Esophagus mucosa (tissue), 1 donor: ENCODE measurements around the gene CHERP. TPM values are rescaled to one million over a fixed set of nuclear protein-coding genes. Genes with fewer than 3 reads are reported as not detected.

Source experiments
- ATAC-seq: fragments of 200-7000 bp; cut with Tn5 transposase; one replicate; pipeline ENCODE4 v1.9.1; 2020
- total RNA-seq: library from RNA; stranded (reverse); gene quantifications from one replicate; pipeline ENCODE4 v1.2.4, GENCODE V29; 2023
- donor health status: DM: yes; HTN: yes; CAD: no.

CHERP gene
- total RNA-seq, 1 donor from 2014 or later: 17.7 TPM

DNA sequence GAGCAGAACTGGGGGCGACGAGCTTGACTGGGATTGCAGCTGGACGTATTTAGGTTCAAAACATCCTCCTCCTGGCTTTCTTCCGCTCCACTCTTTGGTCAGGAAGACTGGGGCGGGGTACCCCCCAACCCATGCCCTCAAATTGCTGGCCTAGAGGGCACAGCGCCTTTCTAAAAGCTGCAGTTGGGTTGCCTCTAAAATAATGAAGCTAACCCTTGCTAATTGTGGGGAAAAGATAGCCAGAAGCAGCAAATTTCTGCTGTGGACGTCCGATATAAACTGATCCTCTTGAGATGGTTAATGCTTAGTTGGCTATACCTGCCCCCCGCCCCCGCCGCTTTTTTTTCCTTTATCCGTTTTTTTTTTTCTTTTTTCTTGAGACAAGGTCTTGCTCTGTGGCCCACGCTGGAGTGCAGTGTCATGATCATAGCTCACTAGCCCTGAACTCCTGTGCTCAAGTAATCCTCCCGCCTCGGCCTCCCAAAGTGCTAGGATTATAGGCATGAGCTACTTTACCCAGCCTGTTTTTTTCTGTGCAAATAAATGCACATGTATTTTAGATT is 754 bp upstream of the CHERP start:
- ATAC-seq: no peak

DNA sequence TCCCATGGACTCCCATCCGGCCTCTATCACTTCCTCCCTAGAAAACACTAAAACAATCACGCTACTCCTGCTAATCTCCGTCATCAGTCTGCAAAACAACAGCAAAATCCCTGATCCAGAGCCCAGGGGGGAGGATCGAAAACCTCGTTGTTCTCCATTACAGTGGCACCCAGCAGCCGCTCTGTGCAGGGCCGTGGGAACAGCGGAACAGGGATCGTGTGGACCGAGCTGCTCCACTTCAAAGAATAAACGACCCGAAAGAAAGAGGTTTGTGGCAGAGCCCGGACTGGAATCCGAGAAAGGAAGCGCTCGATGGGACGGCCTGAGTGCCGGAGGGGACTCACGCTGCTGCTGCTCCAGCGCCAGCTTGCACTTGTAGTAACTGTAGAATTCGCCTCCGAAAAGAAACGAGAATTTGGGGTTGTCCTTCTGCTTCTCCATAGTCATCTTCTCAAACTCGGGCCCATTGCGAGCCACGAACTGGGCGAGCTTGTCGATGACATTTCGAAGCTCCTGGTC is 652 bp downstream of the CHERP start:
- peak; percentile 2 for ATAC-seq

DNA sequence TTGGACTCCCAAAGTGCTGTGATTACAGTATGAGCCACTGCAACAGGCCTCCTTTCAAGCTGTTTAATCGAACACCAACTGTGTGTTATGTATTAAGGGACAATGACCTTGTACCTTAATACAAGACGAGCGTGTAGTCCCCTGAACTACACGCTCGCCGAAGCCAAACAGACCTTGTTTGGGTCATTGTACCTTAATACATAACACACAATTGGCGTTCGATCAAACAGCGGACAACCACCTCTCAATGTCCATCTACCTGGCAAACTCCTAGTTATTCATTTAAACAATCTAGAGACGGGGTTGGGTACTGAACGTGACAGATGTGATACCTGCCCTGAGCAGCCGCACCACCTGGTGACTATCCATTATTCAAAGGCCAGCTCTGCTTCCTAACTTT is 1.3 kb downstream of the CHERP start:
- no peak for ATAC-seq

DNA sequence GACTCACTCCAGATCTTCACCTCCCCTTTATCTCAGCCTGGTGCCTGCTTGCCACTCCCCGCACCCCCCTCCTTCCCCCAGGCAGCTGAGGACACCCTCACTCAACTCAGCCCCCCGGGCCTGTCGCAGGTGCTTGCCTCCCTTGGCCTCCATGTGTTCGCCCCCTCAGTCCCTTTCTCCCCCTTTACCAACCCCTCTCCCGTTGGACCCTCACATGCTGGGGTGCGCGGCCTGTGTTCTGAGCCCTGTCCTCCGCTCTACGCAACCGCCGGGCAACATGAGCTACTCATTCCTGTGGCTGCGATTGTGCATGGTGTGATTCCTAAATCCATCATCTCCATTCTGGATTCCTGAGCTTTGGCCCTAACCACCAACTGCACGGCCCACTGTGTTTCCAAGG is 5.1 kb downstream of the CHERP start:
- ATAC-seq: no peak

DNA sequence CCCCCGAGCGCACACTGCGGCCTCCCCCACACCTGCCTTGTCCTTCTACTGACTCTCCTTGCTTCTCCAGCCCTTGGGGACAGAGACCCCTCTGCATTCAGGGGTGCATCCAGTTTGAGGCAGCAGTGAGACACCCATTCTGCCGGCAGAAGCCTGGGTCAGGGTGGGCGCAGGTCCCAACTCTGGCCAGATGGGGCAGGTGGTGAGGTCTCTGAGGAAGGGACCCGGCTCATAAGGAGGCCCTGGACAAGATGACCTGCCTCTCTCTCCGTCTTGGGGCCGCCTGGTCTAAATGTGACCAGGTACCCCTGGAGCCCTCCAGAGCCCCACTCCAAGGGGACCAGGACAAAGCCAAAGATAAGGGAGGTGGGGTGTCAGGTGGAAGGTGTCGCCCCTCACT is 6.1 kb downstream of the CHERP start:
- ATAC-seq: no peak

DNA sequence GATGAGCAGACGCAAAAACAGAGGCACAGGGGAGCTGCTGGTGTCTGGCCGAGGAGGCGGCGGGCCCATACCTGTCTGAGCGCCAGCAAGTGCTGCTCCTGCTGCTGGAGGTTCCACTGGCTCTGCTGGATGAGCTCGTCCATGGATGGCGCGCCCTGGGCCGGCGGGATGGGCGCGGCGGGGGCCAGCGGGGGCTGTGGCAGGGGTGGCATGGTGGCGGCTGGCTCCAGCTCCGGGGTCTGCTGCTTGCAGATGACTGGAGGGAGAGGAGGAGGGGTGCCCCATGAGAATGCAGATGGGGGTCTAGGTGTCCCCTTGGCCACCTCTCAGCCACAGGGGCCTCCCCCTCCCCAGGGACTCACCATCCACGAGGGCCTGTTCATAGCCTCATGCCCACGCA is 6.9 kb downstream of the CHERP start:
- no peak for ATAC-seq

DNA sequence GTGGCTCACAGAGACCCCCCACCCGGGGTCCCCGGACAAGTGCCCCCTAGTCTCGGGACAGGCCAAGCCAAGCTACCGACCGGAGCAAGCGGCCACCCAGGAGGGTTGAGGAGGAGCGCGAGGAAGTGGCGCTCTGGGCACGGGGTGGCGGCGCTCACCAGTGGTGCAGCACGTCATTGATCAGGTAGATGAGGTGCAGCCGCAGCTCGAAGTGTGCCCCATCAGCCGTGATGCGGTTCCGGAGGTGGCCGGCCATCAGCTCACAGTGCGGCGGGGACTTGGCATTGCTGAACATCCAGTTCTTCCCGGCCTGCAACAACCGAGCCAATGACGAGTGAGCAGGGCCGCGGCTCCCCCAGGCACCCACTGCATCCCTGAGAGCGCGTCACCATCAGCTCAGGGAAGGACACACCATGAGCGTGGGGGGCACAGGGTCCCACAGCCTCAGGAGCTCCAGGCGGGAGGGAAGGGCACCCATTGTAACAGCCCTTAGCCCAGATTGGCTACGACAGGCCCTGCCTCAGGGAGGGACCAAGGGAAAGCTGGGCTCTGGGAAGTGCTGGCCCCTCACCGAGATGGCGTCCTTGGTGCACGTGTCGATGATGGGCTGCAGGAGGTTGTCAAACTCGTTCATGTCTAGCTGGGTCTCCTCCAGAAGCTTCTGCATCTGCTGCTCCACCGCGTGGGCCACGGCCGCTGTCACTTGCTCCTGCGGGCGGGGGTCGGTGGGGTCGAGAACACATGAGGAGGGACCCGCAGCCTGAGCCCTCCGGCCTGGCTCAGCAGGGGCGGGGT is 9.6 kb downstream of the CHERP start:
- no peak for ATAC-seq

DNA sequence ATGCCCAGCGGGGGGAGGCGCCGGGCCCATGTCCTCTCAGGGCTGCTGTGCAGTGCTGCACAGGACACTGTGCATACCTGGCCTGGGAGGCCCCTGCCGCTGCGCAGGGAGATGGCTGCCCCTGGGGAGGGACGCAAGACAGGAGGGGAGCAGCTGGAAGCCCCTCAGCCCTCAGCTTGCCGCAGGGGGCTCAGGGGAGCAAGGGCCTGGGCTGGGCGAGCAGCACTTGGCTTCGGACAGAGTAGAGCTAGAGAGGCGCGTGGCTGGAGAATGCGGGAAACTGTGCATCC is 10.9 kb downstream of the CHERP start:
- ATAC-seq: no peak

DNA sequence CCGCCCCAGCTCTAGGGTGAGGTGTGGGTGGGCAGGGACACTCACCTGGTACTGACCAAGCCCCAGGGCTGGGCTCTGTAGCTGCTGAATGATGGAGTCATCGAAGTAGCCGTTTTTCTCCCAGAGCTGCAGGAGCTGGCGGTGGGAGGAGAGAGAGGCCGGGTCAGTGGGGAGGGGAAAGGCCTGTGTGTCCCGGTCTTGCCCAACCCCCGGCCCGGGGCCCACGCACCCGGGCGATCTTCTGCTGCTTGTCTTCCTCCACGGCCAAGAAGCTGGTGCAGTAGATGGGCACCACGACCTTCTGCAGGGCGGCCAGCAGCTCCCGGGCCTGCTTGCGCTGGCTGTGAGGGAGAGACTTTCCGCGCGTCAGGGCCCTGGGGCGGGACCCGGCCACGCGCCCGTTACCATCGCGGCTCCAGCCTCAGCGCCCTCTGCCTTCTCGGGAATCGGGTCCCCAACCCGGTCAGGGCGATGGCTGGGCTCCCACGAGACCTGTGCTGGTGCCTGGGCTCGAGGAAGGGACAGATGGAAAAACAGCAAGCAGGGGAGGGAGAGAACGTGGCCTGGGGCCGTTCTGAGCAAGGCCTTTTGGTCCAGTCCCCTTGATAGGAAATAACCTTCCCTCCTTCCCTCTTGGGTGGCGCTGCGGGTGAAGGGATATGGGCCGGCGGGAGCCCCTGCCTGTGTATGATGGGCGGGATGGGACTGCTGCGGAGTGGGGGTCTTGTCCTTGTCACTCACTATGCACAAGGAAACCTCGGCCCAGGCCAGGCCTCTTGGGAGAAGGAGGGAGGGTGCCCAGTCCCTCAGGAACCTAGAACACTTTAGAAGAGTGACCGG is 11.5 kb downstream of the CHERP start:
- ATAC-seq: no peak

DNA sequence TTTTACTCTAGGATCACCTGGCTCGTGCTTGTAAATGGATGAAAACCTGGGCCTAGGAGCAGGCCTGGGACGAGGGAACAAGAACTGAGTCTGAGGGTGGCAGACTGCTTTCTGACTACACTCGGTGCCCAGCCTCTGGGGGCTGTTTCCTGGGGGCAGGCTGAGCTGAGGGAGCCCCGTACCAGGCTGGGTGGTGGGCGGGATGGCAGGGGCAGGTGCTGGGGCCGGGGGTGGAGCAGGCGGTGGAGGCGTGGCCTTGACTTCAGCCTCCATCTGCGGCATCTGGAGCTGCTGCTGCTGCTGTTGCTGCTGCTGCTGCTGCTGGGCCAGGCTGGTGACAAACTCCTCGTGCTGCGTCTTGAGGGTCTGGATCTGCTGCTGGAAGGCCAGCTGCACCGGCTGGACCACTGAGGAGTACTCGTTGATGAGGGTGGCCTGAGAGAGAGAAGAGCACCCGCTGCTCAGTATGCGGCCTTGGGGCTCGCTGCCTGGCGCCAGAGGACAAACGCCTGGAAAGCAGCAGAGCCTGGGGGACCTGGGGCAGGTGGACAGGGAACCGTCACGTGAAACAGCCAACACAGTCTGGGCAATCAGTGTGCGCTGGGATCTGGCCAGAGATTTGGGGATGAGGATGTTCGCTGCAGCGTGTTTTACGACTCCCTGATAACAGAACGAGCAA is 12.6 kb downstream of the CHERP start:
- ATAC-seq: no peak

DNA sequence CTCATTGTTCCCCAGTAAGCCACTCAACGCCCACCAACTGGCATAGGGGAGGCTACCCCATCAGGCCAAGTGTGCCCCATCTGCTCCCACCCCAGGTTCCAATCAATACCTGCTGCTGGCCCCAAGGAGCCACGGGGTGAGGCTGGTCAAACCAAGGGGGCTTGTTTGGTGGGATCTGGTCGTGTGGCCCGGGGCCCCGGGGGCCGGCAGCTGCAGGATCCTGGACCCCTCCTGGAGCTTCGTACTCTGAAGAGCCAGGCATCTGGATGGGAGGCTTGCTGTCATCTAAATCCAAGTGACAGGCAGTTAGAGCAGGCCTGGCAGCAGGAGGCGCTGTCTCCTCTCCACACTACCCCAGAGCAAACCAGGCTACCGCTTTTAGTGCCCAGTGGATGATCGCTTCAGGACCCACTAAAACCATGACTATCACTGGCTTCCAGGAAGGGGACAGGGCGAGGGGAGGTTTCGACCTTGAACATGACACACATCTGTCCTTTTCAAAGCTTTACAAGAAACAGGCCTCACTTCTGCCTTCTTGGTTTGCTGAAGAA is 14.2 kb downstream of the CHERP start:
- ATAC-seq: peak; percentile 3

DNA sequence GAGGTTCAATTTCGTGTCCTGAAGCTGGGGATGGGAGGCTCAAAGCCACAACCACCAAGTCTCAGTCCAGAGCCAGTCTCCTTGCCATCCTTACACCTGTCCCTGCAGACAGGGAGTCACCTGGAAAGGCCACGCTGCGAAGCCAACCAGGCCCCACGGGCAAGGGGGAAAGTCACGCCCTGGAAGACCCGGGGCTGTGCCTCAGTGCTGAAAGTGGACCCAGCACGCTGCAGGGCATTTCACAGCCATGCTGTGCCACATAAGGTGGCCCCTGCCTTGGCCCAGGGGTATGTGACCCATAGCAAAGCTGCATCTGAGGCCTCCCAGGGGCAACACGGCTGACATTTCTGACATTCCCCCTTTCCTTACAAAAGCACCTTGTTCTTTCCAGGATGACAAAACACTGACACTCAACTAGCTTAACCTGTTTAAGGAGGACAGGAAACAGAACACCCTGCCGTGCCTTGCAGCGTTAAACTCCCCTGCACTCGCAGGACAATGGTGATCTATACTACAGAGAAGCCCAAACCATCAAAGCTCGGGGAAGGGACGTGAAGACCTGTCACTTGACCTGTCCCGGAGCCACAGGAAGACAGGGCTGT is 14.8 kb downstream of the CHERP start:
- ATAC-seq: peak; percentile 18

DNA sequence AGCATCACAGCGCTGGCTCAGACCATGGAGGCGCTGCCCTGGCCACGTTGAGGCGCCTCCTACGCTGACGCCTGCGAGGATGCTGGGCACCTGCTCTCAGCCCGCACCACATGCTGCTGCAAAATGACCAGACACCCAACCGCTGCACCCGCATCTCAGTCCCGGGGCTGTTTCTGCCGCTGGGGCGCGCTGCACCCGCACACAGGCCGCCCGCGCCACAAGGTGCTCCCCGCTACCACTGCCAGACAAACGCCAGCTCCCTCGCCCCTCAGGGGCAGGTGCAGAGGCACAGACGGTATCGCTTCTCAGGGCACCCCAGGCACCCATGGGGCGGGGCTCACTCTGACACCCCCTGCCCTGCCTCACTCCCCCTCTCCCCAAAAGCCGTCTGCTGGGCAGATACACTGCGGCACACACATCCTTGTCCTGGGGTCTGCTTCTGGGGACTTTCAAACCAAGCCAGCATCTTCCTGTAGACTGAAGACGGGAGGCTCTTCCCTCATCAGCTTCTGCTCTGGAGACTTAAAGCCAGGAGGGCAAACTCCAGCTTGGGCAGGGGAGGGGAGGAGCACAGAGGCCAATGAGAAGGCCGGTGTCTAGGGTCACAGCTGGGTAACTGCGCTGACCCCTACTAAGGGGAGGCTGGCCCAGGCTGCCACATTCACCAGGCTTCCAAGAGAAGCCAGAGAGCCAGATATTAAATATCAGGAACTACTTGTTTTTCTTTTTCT is 16.3 kb downstream of the CHERP start:
- ATAC-seq: no peak

DNA sequence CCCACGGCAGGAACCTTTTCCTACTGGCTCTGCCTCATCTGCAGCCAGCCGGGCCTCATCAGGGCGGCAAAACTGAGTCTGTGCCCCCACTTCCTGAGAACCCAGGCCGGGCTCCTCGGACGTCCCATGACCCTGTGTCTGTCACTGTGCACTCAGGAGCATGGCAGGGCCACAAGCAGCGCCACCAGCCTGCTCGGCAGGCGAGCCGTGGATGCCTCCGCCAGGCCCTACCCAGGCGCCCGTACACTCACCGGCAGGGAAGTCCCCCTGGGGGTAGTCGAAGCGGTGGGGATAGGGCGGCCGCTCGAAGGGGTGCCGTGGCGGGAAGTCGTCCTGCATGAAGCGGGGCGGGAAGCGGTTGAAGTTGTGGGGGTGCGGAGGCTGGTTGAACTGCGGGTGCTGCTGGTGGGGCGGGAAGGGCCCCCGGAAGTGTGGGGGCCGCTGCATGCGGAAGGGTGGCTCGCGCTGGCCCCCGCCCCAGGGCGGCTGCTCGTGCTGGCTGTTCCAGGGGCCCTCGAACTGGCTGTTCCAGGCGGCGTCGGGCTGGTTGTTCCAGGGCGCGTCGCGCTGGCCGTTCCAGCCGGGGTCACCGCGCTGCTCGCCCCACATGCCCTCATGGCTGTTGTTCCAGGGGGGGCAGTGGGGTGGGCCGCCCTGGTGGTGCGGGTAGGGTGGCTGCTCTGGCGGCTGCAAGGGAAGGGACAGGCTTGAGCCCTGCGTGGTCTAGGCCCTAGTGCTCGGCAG is 17.1 kb downstream of the CHERP start:
- no peak for ATAC-seq

DNA sequence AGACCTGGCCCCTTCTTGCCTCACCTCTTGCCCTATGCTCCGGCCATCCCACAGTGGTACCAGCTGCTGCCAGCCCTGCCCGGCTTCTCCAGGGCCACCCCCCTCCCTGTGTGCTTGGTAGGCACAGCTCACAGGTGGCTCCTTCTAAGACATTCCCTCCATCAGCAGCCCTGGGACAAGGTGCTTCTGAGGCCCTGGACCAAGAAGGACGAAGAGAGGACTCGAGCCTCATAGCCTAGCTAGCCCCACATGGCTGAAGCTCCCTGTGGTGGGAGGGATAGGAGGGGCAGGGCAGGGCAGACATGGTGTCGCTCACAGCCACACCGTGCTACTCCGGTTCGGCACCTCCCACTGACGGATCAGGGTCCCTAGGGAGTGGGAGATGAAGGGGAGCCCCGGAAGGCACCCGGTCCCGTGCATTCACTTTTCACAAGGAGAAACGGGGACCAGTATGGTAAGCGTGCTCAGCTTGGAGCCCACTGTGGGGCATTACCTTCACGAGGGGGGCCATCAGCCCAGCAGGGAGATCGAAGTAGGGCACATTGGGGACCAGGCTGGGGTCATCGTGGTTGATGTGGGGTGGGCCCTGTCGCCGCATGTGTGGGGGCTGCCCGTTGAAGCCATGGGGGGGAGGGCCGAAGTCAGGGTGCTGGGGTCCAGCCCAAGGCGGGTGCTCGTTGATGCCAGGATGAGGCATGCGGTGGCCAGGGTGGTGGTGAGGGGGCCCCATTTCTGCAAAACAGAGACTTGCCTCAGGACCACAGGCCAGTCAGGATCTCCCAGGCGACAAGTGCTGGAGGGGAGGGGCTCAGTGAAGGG is 19.5 kb downstream of the CHERP start:
- ATAC-seq: no peak

DNA sequence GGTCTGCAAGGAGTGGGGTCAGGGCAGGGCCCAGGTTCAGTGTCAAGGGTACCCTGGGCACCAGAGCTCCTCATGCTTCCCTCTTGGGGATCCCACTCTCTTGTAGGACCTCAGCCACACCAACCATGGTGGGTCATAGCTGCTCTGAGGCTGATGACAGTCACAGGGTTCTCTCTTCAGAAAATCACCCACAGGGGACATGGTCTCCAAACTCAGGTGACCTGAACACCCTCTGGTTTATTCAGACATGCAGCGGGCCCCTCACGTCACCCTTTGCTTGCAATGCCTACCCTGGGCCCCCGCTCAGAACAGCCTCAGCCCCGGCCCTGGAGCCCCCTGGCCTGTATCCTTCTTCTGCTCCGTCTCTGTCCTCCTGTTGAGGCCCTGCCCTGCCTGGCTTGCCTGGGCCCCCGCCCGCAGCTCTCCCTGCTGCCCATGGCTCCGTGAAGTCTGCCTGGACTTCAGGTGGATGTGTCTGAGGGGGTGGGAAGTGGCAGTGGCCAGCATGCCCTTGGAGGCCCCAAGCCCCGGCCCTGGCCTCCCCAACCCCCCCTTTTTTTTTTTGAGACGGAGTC is 20.4 kb downstream of the CHERP start:
- ATAC-seq: no peak

DNA sequence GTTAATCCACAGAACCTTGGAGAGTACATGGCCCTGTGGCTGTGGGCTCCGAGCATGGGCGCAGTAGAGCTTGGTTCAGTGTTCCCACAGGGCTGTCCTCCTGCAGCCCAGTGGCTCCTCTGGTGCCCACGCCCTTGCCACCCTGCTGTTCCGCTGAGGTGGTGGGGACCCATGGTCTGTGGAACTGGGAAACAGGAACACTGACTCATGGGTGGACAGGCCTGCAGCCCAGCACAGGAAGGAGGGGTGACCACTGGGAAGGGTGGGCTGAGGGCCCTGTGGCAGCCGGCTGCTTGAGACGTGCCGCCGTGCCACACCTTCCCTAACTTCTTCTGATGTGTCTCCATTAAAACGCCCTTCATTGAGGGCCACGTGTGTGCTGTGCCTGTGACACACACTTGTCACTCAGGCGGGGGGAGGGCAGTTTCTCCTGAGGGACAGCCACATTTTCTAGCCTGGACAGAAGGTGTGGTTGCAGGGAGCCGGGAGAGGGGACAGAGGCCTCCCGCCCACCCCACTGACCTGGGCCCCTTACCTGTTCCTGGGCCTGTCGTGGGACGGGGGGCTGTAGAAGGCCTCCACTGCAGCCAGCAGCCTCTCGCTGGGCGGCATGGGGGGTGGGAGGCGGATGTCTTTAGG is 21.1 kb downstream of the CHERP start:
- ATAC-seq: no peak

DNA sequence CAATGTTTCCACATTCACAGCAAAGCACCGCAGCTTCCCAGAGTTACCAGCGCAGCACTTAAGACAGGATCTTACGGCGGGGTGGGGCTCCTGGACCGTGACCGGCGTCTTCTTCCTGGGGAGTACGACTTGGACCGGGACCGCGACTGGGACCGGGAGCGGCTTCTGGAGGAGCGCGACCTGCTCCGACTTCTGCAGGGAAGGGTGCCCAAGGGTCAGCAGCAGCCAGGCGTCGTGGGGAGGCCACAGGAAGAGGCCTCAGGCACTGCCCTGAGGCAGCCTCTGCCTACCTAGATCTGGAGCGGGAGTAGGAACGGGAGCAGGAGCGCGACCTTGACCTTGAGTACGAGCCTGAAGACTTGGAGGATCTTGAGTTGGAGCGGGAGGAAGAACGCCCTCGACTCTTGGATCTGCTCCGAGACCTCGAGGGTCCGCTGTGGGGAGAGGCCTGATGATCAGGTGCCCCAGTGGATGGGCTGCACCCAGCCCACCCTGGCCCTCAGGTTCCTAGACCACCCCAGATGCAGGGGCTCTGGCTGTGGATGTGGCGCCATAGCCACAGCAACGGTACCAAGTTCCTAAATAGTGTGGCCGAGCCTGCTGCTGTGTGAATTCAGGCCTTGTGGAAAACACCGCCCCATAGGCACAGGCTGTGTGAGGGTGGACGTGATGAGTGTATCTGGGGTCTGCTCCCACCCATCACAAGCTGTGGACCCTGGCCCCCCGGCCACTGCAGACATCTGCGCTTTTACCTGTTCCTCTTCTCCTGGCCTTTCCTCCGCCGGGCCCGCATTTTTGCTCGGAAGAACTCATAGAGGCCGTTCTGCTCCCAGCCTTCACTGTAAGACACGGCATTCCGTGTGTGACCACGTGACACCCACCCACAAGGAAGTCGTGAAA is 21.9 kb downstream of the CHERP start:
- ATAC-seq: no peak
